ENCODE data around the gene VPS11. TPM values are rescaled to one million over a fixed set of nuclear protein-coding genes. Genes with fewer than 3 reads are reported as not detected.

VPS11 gene
- total RNA-seq, 1 donor from 2014 or later: 19.8 TPM

DNA sequence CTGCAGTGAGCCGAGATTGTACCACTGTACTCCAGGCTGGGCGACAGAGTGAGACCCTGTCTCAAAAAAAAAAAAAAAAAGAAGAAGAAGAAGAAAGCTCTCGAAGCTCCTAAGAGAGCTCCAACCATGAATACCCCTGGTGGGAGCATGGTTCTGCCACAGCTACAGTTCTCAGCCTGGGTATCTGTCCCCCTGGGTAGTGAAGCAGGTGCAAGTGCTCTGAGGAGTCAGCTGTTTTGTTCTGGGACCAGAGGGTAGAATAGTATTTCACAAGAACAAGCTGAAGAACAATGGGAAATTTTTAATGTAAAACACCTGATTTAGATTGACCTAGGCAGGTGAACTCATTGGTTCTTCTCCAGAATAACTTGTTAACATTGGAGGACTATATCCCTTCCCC, 6.4 kb upstream of the VPS11 start:
- no peak for DNase-seq
- ATAC-seq (ENCODE audit: poor library complexity): no peak
- intact Hi-C loops (cut with DNase I): no loop called here

GRCh38 chr11:119062779-119063178, 4.8 kb upstream of the VPS11 start:
- intact Hi-C loops (cut with DNase I): no loop called here
- DNase-seq (no peak), ATAC-seq (ENCODE audit: poor library complexity) (no peak)

- DNase-seq (no peak), ATAC-seq (ENCODE audit: poor library complexity) (no peak)
- intact Hi-C loops (cut with DNase I): no loop called here
Measured at GRCh38 chr11:119065369-119065768, 2.2 kb upstream of the VPS11 start.

GRCh38 chr11:119077839-119078238, 10.2 kb downstream of the VPS11 start:
- DNase-seq: no peak
- ATAC-seq (ENCODE audit: poor library complexity): no peak
- intact Hi-C loops (cut with DNase I): no loop called here

- DNase-seq: no peak
- intact Hi-C loops (cut with DNase I): no loop called here
- ATAC-seq (ENCODE audit: poor library complexity): no peak
Measured at GRCh38 chr11:119078675-119079420, 11.2 kb downstream of the VPS11 start.

DNA sequence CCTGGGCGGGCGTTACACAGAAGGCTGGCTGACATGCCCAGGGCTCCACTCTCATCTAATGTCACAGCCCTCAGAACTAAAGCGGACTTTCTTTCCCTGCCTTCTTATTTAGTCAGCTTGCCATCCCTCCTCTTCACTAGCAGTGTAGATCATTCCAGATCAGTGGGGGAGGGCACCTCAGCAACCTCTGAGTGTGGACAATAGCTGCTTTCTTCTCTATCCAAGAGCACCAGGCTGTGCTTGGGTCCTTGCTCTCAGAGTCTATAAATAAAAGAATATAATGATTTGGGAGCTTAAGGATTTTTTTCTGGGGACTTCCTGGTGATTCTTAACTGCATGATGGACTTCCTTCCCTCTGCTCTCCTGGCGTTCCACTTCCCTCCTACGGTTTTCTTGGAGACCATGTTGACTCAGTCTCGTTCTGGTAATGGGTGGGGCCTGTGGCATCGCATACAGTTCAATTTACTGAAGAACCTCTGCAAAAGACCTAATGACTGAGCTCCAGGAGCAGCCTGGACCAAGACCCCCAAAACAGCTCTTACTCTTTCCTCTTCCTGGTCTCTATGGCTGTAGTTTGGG, 14.2 kb downstream of the VPS11 start:
- DNase-seq (no peak), ATAC-seq (ENCODE audit: poor library complexity) (no peak)
- intact Hi-C loops (cut with DNase I): no loop called here

DNA sequence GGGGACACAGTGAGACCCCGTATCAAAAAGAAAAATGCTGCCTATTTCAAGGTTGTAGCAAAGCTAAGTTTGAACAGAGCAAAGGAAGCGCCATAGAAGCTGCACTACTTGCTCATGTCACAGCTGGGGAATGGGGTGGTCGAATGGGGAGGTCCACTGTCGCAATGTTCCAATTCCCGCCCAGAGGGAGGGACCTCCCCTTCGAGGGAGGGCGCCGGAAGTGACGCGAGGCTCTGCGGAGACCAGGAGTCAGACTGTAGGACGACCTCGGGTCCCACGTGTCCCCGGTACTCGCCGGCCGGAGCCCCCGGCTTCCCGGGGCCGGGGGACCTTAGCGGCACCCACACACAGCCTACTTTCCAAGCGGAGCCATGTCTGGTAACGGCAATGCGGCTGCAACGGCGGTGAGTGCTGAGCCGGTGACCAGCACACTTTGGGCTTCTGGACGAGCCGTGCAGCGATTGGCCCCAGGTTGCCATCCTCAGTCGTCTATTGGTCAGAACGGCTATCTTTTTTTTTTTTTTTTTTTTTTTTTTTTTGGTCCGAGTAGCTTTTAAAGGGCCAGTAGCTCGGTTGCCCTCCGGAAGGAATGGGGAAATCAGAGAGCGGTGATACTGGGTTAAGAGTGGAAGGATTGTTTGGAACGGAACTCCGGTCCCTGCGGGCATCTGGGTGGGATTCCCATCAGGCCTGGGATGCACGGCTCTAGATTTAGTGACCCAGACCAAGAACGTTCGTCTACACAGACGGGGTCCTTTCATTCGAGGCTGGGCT, 17.2 kb downstream of the VPS11 start, which contains the start of gene HMBS:
TSS of gene HMBS (plus strand) at position 219 of the 774 bp plus-strand sequence. CDS start at position 372, 153 bp downstream.
- intact Hi-C loops (cut with DNase I): no loop called here
- ATAC-seq (ENCODE audit: poor library complexity): peak; percentile 98

DNA sequence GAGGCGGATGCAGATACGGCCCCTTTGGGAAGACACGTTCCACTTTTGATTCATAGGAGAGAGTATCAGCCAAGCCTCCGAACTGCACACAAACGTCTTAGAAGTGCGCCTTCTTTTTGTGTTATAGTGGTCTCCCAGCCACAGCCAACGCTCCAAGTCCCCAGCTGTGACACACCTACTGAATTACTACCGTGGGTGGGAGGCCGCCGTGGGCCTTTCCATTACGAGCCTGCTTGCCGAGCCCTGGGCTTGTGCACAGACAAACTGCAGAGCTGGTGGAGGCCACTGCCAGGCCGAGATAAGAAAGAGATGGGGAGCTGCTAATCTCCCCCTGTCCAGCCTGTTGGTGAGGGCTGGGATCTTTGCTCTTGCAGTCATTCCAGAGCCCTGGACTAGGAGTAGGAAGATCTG, 17.8 kb downstream of the VPS11 start:
- DNase-seq (no peak), ATAC-seq (ENCODE audit: poor library complexity) (no peak)
- intact Hi-C loops (cut with DNase I): no loop called here

More for the DNA sequence above, 17.2 kb downstream of the VPS11 start, which contains the start of gene HMBS:
- DNase-seq: peak; percentile 96

DNA sequence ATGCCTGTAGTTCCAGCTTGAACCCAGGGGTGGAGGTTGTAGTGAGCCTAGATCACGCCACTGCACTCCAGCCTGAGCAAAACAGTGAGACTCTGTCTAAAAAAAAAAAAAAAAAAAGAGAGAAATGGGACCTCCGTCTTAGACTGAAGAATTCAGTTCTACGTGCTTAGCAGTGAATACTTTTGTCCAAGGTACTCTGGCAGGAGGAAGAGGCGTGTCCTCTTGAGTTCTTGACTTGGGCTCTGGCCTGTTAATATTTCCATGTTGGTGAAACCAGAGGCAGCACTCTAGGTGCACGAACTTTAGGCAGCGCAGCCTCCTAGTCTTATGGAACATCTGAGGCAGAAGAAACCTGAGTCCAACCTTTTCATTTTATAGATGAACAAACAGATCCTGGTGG, 19.5 kb downstream of the VPS11 start:
- intact Hi-C loops (cut with DNase I): no loop called here
- no peak for DNase-seq
- ATAC-seq (ENCODE audit: poor library complexity): no peak

GRCh38 chr11:119087747-119088241, 20.2 kb downstream of the VPS11 start:
- DNase-seq: no peak
- no peak for ATAC-seq (ENCODE audit: poor library complexity)
- intact Hi-C loops (cut with DNase I): no loop called here

- ATAC-seq (ENCODE audit: poor library complexity) (no peak), DNase-seq (no peak)
- intact Hi-C loops (cut with DNase I): no loop called here
Measured at GRCh38 chr11:119088406-119088805, 20.8 kb downstream of the VPS11 start.

DNA sequence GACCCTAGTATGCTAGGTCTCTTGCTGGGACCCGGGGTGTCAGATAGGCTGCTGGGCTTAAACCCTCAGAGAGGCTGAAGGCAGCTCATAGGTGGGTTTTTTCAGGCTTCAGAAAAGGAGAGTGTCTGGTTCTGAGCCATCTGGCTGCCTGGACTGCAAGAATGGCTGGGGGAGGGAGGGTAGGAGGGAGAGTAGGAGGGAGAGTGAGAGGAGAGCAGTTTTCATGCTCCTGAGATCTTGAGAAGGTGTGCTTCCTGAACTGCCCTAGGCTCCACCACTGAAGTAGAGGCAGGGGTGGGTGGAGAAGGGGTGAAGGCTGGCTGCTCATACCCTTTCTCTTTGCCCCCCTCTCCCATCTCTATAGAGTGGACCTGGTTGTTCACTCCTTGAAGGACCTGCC, 21.7 kb downstream of the VPS11 start:
- intact Hi-C loops (cut with DNase I): no loop called here
- DNase-seq: no peak
- no peak for ATAC-seq (ENCODE audit: poor library complexity)

DNA sequence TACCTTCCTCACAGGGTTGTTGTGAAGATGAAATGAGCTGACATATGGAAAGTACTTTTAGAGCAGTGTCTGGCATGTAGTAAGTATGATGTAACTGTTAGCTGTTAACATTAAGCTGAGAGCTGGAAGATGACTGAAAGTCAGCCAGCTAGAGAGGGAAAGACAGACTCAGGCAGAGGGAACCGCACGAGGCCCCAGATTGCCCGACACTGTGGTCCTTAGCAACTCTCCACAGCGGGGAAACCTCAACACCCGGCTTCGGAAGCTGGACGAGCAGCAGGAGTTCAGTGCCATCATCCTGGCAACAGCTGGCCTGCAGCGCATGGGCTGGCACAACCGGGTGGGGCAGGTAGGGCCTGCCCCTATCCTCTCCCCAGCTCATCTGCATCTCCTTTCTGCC, 23.6 kb downstream of the VPS11 start:
- DNase-seq: no peak
- intact Hi-C loops (cut with DNase I): no loop called here
- ATAC-seq (ENCODE audit: poor library complexity): no peak

DNA sequence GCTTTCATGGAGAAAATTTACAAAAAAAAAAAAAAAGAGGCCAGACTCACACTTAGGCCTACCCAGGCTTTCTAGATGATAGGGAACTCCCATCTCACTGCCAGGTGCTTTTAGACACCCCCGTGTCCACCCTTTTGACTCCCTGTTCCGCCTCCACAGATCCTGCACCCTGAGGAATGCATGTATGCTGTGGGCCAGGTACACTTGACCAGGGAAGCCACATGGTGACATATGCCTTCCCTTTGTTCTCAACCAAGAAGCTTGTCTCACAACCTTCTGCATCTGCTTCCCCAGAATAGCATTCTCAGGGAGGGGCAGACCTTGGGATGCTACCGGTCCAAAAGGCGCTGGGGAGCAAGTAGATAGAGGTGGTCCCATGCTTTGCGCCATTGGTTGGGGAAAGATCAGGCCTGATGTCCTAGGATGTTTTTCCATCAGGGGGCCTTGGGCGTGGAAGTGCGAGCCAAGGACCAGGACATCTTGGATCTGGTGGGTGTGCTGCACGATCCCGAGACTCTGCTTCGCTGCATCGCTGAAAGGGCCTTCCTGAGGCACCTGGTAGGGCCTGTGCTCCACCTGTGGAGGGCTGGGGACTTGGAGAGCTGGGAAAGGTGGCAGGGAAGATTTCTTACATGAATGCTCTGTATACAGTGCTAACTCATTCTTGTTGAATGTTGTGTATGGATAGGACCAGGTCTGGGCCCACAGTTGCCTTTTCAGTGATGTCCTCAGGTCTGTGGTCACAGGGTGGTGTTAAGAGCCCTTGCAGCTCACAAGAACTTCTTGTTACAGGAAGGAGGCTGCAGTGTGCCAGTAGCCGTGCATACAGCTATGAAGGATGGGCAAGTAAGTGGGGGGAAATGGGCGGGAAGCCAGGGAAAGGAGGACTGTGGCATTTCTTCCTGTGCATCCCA, 24.6 kb downstream of the VPS11 start:
- no peak for ATAC-seq (ENCODE audit: poor library complexity)
- no peak for DNase-seq
- intact Hi-C loops (cut with DNase I): no loop called here

GRCh38 chr11:119092880-119093842, 25.5 kb downstream of the VPS11 start:
- intact Hi-C loops (cut with DNase I): no loop called here
- ATAC-seq (ENCODE audit: poor library complexity) (no peak), DNase-seq (no peak)

DNA sequence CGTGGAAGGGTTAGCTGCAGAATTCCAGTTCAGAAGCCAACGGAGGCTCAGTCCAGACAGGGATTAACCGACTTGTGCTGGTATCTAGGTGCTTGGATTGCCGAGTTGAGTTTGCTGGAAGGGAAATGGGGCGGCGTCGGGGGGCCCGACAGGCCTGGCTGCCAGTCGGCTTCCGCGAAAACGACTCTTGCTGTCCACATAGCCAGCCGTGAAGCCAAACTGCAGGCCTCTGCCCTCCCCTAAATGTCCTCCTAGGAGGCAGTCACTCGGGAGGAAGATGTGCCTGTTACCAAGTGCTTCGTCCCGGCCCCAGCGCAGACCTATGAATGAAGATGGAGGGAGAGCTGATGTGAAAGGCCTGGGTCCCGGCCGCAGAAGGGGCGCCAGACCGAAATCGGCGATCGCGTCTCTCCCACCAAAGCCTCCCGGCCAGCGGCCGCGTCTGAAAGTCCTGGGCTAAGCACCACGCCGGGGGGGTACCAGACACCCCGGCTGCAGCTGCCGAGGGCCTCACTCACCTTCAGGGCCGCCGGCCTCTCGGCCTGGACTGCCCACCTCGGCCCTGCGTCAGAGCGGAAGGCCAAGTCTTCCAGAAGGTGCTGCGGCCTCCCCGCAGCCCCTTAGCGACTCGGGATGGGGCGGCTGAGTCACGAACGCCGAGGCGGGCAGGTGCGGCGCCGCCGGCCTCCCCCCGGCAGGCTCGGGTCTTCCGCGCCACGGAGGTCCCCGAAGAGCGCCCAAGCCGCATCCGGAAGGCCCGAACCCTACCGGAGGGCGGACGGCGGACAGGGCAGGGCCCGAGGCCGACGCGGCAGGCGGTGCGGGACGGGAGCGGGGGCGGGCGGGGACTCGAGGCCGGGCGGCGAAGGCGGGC, 26.6 kb downstream of the VPS11 start:
- intact Hi-C loops (cut with DNase I): loop anchor here (2.0 kb wide), 1 partner anchor 103 kb away; no protein-coding TSS in a partner anchor
- DNase-seq (no peak), ATAC-seq (ENCODE audit: poor library complexity) (peak; percentile 33)

DNA sequence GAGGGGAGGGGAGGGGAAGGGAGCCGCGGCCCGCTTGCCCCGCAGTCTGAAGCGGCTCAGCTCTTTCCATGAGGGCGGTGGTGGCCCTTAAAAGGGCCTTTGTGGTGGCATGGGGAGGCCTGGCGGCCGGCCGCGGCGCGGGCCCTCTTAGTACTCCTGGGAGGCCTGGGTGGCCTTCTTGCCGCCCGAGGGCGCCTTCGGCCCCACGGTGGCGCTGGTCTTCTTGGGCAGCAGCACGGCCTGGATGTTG, 27.1 kb downstream of the VPS11 start:
- ATAC-seq (ENCODE audit: poor library complexity) (peak; percentile 89), DNase-seq (peak; percentile 91)
- intact Hi-C loops (cut with DNase I): loop anchor here (2.0 kb wide), 1 partner anchor 102 kb away; no protein-coding TSS in a partner anchor
